NB4 (cell line): ENCODE results near the gene HTR7.

Source experiments
- DNase-seq: peaks from one replicate; pipeline ENCODE4 v3.0.0; 2010; ENCODE audit warnings: low read depth
- H3K4me3 ChIP-seq: one replicate; pipeline ENCODE4 v1.5.1; 2011; ENCODE audit warnings: mild to moderate bottlenecking, low read depth, low read length, moderate library complexity
- MYC ChIP-seq: IDR thresholded peaks from 2 replicates; pipeline ENCODE4 v1.6.1; 2011; ENCODE audit warnings: low read depth, low read length
- POLR2A ChIP-seq: IDR thresholded peaks from 2 replicates; pipeline ENCODE4 v1.6.1; 2011; ENCODE audit warnings: mild to moderate bottlenecking; ENCODE audit not compliant: insufficient read length; ENCODE audit errors: extremely low read depth
- TF ChIP-seq, protein P1 (sequence below): IDR thresholded peaks from one replicate; pipeline ENCODE4 v1.5.1; 2012; ENCODE audit warnings: low read depth, low read length
- TF ChIP-seq, protein P2 (sequence below): IDR thresholded peaks from 2 replicates; pipeline ENCODE4 v1.6.1; 2011; ENCODE audit warnings: low read depth, low read length

HTR7 gene

DNA sequence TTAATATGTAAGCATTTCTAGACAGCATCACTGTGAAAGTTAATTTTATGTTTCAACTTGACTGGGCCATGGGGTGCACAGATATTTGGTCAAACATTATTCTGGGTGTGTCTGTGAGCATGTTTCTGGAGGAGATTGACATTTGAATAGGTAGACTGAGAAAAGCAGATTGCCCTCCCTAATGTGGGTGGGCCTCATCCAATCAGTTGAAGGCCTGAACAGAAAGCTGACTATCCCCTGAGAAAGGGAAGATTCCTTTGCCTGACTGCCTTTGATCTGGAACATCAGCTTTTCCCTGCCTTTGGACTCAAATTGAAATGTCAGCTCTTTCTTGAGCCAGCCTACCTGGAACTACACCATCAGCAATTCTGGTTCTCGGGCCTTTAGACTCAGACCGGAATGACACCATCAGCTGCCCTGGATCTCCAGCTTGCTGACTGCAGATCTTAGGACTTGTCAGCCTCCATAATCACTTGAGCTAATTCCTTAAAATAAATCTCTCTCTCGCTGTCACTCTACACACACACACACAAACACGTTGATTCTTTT, 8.3 kb upstream of the HTR7 start:
- no peak overlapping the region for H3K4me3 ChIP-seq
- TF ChIP-seq POLR2A: no peak
- TF ChIP-seq, protein P1, sequence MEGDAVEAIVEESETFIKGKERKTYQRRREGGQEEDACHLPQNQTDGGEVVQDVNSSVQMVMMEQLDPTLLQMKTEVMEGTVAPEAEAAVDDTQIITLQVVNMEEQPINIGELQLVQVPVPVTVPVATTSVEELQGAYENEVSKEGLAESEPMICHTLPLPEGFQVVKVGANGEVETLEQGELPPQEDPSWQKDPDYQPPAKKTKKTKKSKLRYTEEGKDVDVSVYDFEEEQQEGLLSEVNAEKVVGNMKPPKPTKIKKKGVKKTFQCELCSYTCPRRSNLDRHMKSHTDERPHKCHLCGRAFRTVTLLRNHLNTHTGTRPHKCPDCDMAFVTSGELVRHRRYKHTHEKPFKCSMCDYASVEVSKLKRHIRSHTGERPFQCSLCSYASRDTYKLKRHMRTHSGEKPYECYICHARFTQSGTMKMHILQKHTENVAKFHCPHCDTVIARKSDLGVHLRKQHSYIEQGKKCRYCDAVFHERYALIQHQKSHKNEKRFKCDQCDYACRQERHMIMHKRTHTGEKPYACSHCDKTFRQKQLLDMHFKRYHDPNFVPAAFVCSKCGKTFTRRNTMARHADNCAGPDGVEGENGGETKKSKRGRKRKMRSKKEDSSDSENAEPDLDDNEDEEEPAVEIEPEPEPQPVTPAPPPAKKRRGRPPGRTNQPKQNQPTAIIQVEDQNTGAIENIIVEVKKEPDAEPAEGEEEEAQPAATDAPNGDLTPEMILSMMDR: no peak
- TF ChIP-seq MYC: no peak
- TF ChIP-seq, protein P2, sequence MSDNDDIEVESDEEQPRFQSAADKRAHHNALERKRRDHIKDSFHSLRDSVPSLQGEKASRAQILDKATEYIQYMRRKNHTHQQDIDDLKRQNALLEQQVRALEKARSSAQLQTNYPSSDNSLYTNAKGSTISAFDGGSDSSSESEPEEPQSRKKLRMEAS: no peak
- DNase-seq: no peak

DNA sequence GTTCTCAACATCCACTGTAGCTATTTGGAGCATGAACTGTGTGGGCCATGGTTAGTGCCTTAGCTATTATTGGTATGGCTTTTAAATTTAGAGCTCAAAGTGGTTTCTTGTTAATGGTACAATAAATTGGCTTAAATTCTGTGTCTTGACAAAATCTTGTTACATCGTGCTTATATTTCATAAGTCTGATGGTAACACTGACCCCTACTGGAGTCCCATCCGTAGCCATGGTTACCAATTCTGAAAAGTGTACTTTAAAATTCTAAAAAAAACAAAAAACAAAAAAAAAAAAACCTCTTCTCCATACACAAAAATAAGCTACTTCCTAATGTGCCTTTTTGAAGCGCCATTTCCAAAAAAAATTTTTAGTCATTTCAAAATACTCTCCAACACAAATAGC, 7.6 kb upstream of the HTR7 start:
- TF ChIP-seq POLR2A: no peak
- TF ChIP-seq, protein P1: peak; percentile 42
- TF ChIP-seq, protein P2: no peak
- no peak for TF ChIP-seq MYC
- DNase-seq: peak; percentile 30
- H3K4me3 ChIP-seq: no peak overlapping the region

DNA sequence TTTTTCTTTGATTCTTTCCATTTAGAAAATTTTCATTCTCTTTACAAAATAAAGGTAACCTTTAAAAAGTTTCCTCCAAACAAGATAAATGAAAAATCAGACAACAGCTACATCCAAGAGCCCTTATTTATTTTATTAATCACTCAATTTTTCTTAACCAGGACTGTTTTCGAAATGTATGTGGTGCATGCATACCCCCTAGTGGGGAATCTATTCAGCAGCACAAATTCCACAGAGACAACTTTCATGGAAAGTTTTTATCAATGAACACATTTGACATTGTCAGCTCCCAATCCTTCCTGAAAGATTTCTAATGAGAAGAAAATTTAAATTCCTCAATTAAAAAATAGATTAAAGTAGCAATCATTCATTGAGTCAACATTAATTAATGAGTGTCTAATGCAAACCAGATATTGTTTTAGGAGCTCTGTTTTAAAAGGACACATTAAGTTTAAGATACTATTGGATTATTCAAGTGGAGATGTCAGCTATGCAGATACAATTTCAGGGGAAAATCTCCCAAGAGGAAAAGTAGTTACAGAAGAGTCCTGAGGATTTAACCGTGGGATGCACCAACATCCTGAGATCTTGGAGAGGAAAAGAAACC, 5.2 kb upstream of the HTR7 start:
- no peak for TF ChIP-seq MYC
- TF ChIP-seq POLR2A: no peak
- TF ChIP-seq, protein P2: no peak
- TF ChIP-seq, protein P1: peak; percentile 68
- DNase-seq: peak; percentile 45
- no peak overlapping the region for H3K4me3 ChIP-seq

DNA sequence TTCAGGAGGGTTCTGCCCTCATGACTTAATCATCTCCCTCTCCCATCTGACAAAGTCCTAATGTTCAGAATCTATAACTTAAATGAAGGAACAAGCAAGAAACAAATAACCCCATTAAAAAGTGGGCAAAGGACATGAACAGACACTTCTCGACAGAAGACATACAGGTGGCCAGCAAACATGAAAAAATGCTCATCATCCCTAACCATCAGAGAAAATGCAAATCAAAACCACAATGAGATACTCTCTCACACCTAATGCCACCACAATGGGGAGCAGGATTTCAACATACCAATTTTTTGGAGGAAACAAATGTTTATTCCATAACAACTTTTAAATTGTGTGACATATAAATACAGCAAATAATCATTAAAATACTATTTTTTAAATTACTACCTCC, 3.0 kb upstream of the HTR7 start:
- no peak for DNase-seq

DNA sequence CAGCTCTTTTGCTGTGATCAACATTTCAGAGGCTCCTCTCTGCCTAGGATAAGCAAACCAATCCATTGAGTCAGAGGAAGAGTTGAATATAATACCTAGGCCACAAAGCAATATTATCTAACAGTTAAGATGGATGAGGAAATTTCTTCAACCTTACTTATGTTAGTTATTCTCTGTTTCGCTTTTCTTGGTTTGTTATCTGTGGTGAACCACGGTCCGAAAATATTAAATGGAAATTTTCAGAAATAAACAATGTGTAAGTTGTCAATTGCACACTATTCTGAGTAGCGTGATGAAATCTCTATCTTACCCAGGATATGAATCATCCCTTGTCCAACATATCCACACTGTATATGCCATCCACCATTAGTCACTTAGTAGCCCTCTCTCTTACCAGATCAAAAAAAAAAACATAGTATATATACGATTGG, 1.5 kb upstream of the HTR7 start:
- peak; percentile 77 for DNase-seq
- TF ChIP-seq MYC (no peak), POLR2A (no peak)
- TF ChIP-seq, protein P2: no peak
- TF ChIP-seq, protein P1: no peak
- H3K4me3 ChIP-seq: no peak overlapping the region

More for the DNA sequence above, 3.0 kb upstream of the HTR7 start:
- TF ChIP-seq, protein P2: no peak
- TF ChIP-seq, protein P1: no peak
- no peak for TF ChIP-seq POLR2A
- no peak for TF ChIP-seq MYC
- H3K4me3 ChIP-seq: no peak overlapping the region
